GM19467 (cell line): Measurements from ENCODE around the gene TUBGCP4.
A peak's percentile ranks its signal among the peaks of the same experiment; 100 is the strongest.
"Not testable (repeated sequence)": the region's sequence is repeated elsewhere in the genome, so short reads cannot be mapped to it uniquely, and the experiment has no call there.

ENCODE experiments used
- ATAC-seq: cut with Tn5 transposase; IDR thresholded peaks from one replicate; pipeline ENCODE4 v1.9.1; 2021; ENCODE audit warnings: mild to moderate bottlenecking, moderate library complexity; ENCODE audit not compliant: unreplicated experiment

Gene TUBGCP4

DNA sequence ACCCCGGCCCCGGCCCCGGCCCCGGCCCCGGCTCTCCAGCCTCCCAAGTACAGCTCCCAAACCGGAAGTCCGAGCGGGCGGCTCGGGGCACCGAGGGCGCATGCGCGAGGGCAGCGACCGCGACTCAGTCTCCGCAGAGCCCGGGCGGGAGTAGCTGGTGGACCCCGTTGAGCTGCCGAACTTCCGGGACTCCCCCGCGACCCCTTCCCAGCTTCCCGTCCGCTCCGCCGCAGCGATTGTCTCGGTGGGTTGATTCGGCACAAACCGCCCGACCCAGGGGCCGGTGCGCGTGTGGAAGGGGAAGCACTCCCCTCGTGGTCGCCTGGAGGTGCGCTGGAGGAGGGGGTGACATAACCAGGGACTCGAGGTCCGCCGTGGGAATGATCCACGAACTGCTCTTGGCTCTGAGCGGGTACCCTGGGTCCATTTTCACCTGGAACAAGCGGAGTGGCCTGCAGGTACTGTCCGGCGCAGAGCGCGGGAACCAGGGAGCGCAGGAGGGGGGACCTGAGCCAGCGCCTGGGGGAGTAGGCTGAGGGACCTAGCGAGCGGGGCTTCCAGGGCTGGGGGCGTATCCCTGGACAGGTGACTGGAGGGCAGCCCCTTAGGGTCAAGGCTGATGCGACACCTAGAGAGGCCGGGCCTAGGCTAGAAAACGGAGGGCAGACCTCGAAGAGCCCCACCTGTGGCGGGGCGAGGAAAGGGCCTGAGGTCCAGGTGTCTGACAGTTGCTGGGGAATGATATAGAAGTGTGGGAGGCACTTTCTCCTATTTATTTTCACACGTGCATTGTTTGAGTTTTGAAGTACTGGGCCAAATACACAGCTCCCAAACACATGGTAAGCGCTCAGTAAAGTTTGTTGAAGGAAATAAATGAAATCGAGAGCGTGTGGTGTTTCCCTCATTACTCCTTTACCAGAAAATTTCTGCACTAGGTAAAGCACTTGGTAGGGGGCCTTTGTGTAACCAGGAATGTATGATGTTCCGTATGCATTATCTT lies at the start of gene TUBGCP4, which contains the start of gene ZSCAN29:
Gene TUBGCP4 (plus strand): TSS at position 127 of the 1,000 bp plus-strand sequence. CDS start 254 bp downstream, at position 381.
Gene ZSCAN29 (minus strand): TSS at position 69 of the 1,000 bp plus-strand sequence. CDS start 1,130 bp downstream, outside the sequence.
- ATAC-seq: peak; percentile 71

DNA sequence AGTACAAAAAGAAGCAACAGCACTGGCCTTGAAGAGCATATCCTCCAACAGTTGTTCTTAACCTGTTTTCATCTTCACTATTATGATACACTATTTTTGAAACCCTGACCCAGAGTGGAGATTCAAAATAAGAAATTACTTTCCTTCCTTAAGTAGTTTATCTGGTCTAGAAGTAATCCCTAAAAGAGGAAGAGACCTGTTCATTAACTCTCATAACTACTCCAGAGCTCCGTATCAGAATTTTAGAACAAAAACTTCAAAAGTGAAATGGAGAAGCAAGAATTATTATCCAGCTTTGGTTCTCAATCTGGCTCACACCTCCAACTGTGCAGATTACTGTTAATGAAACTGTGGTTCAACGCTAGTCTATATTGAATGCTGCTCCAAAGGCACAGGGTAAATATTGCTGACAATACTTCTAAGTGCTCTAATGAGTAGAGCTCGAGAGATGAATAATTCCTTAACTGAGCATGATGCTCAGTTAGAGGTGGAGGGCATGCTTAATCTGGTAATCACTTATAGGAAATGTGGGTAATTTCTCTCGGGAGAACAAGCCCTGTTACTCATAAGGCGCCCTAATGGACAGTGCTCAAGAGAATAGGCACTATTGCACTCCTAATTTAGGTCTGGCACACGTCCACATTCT lies 45.7 kb upstream of the TUBGCP4 start:
- no peak for ATAC-seq

DNA sequence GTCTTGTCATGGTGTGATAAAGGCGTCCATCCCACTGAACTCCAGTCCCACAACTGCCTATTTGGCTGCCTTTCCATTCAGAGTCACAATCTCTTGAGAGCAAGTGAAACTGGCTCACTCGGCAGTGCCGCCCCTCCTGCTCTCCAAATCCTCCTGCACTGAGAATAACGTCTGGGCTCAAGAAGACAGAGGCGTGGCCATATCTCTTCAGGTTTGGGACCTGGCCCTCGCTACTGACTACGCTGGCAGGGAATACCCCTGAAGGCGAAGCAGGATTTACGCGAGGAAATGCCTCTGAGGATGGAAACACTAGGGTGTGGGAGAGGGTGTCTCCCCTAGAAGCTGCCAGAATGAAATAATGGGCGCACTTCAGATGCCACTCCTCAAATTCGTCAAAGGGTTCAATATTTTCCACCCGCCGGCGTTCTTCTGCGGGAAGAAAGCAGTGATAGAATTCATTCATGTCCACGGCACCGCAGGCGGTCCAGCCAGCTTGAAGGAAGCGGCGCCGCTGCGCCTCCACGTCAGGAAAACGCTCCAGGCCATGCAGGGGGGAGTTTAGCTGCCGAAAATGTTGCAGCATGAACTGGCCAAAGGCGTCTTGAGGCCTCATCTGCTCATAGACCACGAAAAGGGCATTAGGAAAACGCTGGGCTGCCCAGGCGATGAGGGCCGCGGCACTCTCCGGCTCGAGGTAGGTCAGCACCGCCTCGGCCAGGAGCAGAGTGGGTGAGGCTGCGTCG lies 41.5 kb upstream of the TUBGCP4 start:
- ATAC-seq: no peak

DNA sequence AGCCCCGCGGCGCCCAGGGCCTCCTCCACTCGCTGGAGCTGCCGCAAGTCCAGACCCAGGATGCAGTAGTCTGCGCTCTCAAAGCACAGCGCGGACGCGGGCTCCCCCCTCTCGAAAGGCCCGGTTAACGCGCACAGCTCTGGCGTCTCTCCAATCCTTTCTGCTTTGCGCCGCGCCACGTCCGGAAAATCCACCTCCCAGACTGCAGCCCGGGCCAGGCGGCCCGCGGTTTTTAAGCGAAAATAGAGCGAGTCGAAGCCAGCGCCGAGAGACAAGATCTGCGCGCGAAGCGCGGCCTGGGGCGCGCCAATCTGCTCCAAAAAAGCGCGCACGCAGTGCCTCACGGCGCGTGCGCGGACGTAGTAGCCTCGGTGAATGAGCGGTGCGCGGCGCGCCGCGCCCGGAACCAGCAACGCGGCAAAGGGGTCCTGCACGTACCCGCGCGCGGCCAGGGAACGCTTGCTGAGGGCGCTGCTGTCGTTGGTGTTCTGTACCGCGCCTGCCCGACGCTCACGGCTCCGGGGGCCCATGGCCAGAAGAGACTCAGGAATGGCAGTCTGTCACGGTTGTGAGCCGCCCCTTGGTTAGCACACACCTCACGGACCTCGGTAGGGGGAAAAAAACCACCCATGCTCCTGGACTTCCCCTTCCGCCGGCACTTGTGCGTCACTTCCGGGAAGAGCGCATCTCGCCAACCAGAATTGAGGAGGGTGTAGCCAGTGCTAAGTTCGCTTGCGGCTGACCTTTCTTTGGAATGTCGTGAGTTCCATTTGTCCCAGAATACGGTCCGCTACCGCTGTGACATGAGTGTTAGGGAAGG lies 40.7 kb upstream of the TUBGCP4 start, which contains the start of gene LCMT2:
Gene LCMT2 (minus strand): TSS at position 614 of the 820 bp plus-strand sequence. CDS start 84 bp downstream, at position 530.
- ATAC-seq: peak; percentile 88

DNA sequence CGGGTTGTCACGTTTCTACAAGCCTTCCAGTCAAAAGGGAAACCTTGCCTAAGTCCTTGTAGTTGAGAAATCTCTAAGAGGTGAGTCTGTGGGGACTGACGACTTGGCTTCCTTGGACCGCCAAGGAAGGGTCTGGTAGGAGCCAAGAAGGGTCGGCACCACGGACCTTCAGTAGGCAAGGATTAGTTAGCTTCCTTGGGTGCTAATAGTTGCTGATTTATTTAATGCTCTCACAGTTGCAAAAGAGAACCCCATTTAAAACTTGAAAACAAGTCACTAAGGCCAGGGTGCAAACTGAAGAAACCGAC lies 40.2 kb upstream of the TUBGCP4 start:
- ATAC-seq: peak; percentile 18

DNA sequence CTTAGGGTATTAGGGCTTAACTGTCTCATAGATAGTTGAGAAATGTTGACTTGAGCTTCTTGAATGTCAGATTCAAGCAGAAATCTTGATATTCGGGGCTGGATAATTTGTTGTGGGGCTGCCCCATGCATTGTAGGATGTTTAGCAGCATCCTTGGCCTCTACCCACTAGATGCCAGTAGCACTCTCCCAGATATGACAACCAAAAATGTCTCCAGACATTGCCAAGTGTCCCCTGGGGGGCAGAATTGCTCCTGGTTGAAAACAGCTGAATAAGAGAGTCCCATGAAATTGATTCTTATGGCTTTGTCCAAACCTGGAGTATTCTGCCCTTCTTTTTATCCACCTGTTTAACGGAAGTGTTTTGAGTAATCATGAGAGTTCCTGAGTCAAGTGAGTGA lies 24.6 kb upstream of the TUBGCP4 start:
- no peak for ATAC-seq

- no peak for ATAC-seq
These were observed 23.8 kb upstream of the TUBGCP4 start for GRCh38 chr15:43347114-43347513.

- ATAC-seq: no peak
These were observed 18.1 kb upstream of the TUBGCP4 start for GRCh38 chr15:43352693-43353382.

GRCh38 chr15:43360821-43361220 lies 10.1 kb upstream of the TUBGCP4 start:
- ATAC-seq: no peak

DNA sequence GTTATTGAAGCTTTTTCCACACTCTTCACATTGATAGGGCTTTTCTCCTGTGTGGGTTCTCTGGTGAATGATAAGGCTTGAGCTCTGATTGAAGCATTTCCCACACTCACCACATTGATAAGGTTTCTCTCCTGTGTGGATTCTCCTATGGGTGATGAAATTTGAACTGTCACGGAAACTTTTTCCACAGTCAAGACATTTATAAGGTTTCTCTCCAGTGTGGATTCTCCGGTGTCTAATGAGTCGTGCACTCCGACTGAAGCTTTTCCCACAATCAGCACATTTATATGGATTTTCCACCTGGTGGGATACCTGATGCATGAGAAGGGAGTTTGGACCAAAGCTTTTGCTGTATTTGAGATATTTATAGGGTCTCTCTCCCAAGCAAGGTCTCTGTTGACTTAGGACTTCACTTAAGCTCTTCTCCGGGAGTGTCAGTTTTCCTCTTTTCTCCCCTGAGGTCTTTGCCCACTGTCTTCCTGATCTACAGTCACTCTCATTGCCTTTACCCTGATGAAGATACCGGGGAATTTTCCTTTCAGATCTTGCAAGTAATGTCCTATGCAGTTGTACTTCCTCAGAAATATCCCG lies 9.5 kb upstream of the TUBGCP4 start:
- no peak for ATAC-seq

DNA sequence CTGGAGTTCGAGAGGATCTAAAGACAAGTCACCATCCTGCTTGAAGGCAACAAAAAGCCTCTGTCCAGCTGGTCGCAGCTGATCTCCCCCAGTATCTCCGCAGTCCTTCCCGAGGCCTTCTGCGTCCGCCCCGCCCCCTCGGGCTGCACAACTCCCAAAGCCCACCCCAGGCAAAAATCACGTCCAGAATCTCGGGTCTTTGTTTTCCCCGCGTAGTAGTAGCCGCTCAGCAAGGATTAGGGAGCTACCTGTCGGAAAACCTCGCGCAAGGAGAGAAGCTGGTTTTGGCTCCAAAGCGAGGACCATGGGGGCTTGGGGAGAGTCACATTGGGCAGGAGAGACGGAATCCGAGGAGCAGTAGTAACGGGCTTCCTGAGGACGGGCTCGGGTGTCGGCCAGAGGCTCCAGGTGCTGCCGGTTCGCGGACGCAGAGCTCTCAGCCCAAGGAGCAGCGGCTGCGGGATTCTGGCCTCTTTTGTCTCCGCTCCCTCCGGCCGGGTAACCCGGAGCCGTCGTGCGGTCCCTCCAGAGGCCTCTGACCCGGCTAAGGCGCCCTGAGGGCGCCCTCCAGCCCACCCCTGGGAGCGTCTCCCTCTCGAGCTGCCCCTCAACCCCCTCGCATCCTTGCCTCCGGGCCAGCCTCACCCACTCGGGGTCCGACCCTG lies 459 bp upstream of the TUBGCP4 start:
- ATAC-seq: peak; percentile 31

DNA sequence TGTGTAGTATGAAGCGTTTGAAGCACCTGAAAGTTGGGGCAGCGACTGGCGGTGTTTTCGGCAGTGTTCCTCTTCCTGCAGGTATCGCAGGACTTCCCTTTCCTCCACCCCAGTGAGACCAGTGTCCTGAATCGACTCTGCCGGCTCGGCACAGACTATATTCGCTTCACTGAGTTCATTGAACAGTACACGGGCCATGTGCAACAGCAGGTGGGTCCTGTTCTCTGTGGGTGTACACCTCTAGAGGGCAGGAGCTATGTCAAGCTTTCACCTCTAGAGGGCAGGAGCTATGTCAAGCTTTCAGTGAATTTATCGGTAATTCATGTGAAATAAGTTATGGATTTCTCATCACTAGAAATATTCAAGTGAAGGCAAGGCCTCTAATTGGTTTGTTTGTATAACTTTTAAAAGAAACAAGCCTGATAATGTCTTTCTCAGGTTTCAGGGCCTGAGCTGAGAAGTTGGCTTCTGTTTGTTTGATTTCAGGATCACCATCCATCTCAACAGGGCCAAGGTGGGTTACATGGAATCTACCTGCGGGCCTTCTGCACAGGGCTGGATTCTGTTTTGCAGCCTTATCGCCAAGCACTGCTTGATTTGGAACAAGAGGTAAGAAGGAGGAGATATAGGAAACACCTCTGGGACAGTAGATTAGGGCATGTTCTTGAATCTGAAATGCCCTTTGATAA lies 5.3 kb downstream of the TUBGCP4 start:
- no peak for ATAC-seq

GRCh38 chr15:43378601-43379000 lies 7.7 kb downstream of the TUBGCP4 start:
- no peak for ATAC-seq

GRCh38 chr15:43382310-43382709 lies 11.4 kb downstream of the TUBGCP4 start:
- ATAC-seq: no peak

DNA sequence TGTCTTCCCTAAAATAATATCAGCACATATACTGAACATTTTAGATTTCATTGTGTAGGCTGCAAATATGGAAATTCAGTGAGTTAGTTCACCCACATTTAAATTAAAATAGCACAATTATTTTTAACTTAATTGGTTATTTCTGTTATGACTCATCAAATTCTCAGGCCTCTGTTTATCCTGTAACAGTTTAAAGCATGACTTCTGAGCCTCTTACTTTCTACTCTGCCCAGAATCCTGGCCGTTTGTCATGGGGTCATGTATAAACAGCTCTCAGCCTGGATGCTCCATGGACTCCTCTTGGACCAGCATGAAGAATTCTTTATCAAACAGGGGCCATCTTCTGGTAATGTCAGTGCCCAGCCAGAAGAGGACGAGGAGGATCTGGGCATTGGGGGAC lies 12.2 kb downstream of the TUBGCP4 start:
- ATAC-seq: no peak

GRCh38 chr15:43390723-43391122 lies 19.8 kb downstream of the TUBGCP4 start:
- no peak for ATAC-seq

- not testable (repeated sequence) for ATAC-seq
These were observed 22.7 kb downstream of the TUBGCP4 start for GRCh38 chr15:43393592-43393991.

DNA sequence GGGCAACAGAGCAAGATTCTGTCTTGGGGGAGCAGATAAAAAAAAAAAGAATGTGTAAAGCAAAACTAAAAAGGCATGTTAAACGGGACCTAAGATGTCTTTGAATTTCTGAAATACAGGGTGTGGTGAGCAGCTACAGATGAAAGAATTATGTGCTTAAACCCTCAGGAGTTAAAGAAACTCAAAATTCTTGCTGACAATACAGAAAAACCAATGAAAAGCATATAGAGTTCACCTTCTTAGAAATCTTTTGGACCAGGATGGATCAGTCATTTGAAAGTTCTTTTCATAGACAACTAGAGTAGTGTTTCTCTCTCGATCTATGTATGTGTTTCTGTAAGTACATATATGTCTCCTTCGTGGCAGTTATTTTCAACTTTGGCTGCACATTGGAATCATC lies 31.4 kb downstream of the TUBGCP4 start:
- no peak for ATAC-seq
